ENCODE measurements around the gene PLCB1. TPM values are rescaled to one million over a fixed set of nuclear protein-coding genes. Genes with fewer than 3 reads are reported as not detected.

Gene PLCB1
- total RNA-seq, 3 donors from 2014 or later, result 7.2 to 50.7 (median 8.8) TPM

DNA sequence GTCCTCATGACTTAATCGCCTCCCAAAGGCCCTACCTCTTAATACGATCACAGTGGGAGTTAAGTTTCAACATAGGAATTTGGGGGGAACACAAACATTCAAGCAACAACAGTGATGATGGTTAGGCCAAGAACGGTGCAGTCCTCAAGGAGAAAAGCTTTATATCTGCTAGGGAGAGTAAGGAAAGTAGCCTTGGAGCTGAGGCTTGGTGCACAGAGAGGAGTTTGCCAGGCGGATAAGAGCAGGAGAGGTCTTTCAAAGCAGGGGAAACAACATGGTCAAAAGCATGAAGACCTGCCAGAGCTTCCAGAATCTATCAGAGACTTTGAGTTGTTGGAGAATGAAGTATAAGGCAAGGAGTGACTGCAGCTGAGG, 119.1 kb downstream of the PLCB1 start:
- DNase-seq, result no peak
- Histone ChIP-seq H3K4me3 (no peak overlapping the region), H3K9me3 (no peaks in the 10 kb centered on the region), H3K36me3 (ENCODE audit: low read depth) (no peaks in the 10 kb centered on the region), H3K4me1 (ENCODE audit: low read depth) (no peaks in the 10 kb centered on the region)
- intact Hi-C loops (cut with DNase I, micrococcal nuclease), result no loop called here
- no peak for TF ChIP-seq CTCF (IDR thresholded peaks at IDR 0.05)
- ATAC-seq, result no peak

GRCh38 chr20:8254911-8255582, 123.0 kb downstream of the PLCB1 start:
- intact Hi-C loops (cut with DNase I, micrococcal nuclease), result no loop called here
- DNase-seq (no peak), ATAC-seq (no peak)
- Histone ChIP-seq H3K9me3 (no peaks in the 10 kb centered on the region), H3K36me3 (ENCODE audit: low read depth) (no peaks in the 10 kb centered on the region), H3K4me1 (ENCODE audit: low read depth) (no peaks in the 10 kb centered on the region), H3K4me3 (no peak overlapping the region)
- TF ChIP-seq CTCF (IDR thresholded peaks at IDR 0.05), result no peak

DNA sequence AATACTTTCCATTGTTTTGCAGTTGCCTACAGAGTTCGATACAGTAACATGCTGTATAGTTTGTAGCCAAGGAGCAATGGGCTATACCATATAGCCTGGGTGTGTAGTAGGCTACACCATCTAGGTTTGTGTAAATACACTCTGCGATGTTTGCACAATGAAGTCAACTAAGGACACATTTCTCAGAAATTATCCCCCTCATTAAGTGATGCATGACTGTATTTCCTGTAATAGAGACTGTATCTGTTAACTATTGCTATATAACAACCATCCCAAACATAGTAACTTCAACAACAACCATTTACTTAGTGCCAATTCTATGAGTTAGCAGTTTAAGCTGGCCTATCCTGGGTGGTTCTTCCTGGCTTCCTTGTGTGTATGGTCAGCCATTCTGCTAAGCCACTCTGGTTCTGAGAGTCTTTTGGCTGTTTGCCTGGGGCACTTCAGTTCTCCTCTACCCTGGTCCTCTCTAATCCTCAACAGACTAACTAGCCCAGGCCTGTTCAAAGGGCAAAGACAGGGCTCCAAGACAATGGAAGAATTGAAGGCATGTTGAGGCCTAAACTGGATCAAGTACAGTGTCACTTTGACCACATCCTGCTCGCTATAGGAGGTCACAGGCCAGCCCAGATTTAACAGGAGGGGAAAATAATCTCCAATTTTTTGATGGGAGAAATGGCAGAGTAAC, 124.0 kb downstream of the PLCB1 start:
- H3K36me3 ChIP-seq (ENCODE audit: low read depth), result no peaks in the 10 kb centered on the region
- TF ChIP-seq CTCF (IDR thresholded peaks at IDR 0.05), result no peak
- ATAC-seq, result peak; percentile 33

GRCh38 chr20:8260837-8261251, 128.8 kb downstream of the PLCB1 start:
- intact Hi-C loops (cut with DNase I, micrococcal nuclease), result no loop called here
- Histone ChIP-seq H3K4me3 (no peak overlapping the region), H3K4me1 (ENCODE audit: low read depth) (no peaks in the 10 kb centered on the region), H3K36me3 (ENCODE audit: low read depth) (no peaks in the 10 kb centered on the region), H3K9me3 (no peaks in the 10 kb centered on the region)
- DNase-seq (no peak), ATAC-seq (no peak)
- no peak for TF ChIP-seq CTCF (IDR thresholded peaks at IDR 0.05)

More for the DNA sequence above, 124.0 kb downstream of the PLCB1 start:
- H3K9me3 ChIP-seq, result no peaks in the 10 kb centered on the region
- H3K4me3 ChIP-seq, result no peak overlapping the region
- DNase-seq, result no peak
- intact Hi-C loops (cut with DNase I, micrococcal nuclease), result no loop called here
- H3K4me1 ChIP-seq (ENCODE audit: low read depth), result no peaks in the 10 kb centered on the region

DNA sequence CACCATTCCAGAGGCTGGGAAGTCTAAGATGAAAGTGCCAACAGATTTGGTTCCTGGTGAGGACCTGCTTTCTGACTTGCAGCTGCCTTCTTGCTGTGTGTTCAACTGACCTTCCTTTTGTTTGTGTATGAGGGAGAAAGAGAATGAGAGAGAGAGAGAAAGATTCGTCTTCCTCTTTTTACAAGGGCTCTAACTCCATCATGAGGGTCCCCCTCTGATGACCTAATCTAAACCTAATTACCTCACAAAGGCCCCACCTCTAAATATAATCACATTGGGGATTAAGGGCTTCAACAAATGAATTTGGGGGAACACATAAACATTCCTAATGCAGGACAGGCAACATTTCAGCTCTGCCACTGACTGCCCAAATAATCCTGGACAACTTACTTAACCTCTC, 130.7 kb downstream of the PLCB1 start:
- intact Hi-C loops (cut with DNase I, micrococcal nuclease), result no loop called here
- ATAC-seq, result no peak
- H3K4me3 ChIP-seq, result no peak overlapping the region
- TF ChIP-seq CTCF (IDR thresholded peaks at IDR 0.05), result no peak
- no peaks in the 10 kb centered on the region for H3K9me3 ChIP-seq
- no peaks in the 10 kb centered on the region for H3K36me3 ChIP-seq (ENCODE audit: low read depth)
- no peak for DNase-seq
- H3K4me1 ChIP-seq (ENCODE audit: low read depth), result no peaks in the 10 kb centered on the region

Data from mucosa of descending colon (tissue), 3 donors.